ENCODE results near the gene DDAH1. TPM values are rescaled to one million over a fixed set of nuclear protein-coding genes. Genes with fewer than 3 reads are reported as not detected.

Gene DDAH1
- total RNA-seq, 1 experiment from 2014 or later = 87.9 TPM

DNA sequence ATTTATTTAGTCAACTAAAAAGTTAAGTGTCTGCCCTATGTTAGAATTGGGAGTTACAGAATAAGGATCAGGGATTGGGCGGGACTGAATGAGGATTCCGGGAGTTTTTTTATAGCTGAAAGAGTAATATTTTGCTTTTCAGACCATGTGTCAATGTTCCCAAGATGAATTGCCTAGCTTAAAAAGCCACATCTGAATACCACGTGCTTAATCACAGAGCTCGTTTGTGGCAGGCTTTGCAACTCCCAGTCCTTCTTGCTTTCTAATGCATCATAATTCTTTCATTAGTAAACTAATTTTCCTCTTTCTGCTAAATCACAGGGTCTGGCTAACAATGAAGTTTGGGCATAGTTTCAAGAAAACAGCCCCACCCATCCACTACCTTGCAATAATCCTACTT lies 184.3 kb downstream of the DDAH1 start:
- POLR2A ChIA-PET = no interaction called here
- no peak overlapping the region for H3K4me3 Mint-ChIP-seq (ENCODE audit: unreplicated experiment)
- DNase-seq = no peak
- Histone ChIP-seq H3K4me3 (ENCODE audit: low read depth, low read length) (no peak overlapping the region), H3K36me3 (ENCODE audit: control insufficient read depth, insufficient read depth, low read length) (no peaks in the 10 kb centered on the region), H3K27me3 (replicated peaks; ENCODE audit: control insufficient read depth, insufficient read depth, low read length) (no peaks in the 10 kb centered on the region), H3K4me1 (peaks cover 4% of the 10 kb centered on the region; the same call in 1 of the 2 replicates), H3K9me3 (no peaks in the 10 kb centered on the region)
- intact Hi-C loops (cut with micrococcal nuclease; ENCODE audit: unreplicated experiment) = no loop called here
- no peak overlapping the region for H3K27ac Mint-ChIP-seq (ENCODE audit: unreplicated experiment)
- BruUV-seq (replicated peaks) = no TSS peak
- TF ChIP-seq, protein P1, sequence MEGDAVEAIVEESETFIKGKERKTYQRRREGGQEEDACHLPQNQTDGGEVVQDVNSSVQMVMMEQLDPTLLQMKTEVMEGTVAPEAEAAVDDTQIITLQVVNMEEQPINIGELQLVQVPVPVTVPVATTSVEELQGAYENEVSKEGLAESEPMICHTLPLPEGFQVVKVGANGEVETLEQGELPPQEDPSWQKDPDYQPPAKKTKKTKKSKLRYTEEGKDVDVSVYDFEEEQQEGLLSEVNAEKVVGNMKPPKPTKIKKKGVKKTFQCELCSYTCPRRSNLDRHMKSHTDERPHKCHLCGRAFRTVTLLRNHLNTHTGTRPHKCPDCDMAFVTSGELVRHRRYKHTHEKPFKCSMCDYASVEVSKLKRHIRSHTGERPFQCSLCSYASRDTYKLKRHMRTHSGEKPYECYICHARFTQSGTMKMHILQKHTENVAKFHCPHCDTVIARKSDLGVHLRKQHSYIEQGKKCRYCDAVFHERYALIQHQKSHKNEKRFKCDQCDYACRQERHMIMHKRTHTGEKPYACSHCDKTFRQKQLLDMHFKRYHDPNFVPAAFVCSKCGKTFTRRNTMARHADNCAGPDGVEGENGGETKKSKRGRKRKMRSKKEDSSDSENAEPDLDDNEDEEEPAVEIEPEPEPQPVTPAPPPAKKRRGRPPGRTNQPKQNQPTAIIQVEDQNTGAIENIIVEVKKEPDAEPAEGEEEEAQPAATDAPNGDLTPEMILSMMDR (IDR thresholded peaks at IDR 0.05; ENCODE audit: insufficient read depth in 1 of 2, low read depth in 1 of 2, low read length in 1 of 2, severe bottlenecking in 1 of 2, unreplicated experiment in 1 of 2) = no peak
- no peaks in the 10 kb centered on the region for H3K36me3 Mint-ChIP-seq (ENCODE audit: insufficient read depth, unreplicated experiment)
- no peaks in the 10 kb centered on the region for H3K9me3 Mint-ChIP-seq (ENCODE audit: unreplicated experiment)
- CTCF ChIA-PET = no interaction called here
- H3K4me1 Mint-ChIP-seq (ENCODE audit: low read depth, unreplicated experiment) = peaks cover 6% of the 10 kb centered on the region
- no peaks in the 10 kb centered on the region for H3K27me3 Mint-ChIP-seq (ENCODE audit: insufficient read depth, unreplicated experiment)

DNA sequence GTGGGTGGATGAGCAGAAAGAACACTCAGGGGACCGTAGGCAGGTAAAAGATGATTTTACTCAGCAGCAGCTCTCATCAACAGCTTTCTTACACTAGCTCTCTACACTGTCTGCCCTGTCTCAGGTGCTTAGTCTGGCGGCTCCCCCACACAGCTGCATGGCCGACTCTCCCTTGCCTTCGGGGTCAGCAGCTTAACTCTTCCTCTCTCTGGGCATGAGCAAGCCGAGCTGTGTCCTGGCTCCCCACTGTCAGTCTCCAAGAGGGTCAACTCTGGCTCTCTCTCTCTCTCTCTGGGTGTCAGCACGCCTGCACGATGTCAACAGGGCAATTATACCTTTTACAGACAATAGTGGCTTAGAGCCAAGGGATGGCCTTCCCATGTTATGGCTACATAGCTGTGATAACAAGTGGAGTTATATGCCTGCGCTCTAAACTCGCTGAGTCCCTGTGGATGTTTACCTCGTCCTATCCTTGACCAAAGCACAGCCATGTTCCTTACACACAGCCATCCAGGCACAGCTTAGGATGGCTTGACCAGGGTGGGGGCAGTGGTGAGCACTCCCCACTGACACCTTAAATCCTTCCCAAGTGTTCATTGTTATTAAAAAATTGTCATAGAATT lies 185.4 kb downstream of the DDAH1 start:
- DNase-seq = no peak
- H3K27me3 Mint-ChIP-seq (ENCODE audit: insufficient read depth, unreplicated experiment) = no peaks in the 10 kb centered on the region

GRCh38 chr1:85278853-85279314 lies 186.1 kb downstream of the DDAH1 start:
- BruUV-seq (replicated peaks) = no TSS peak
- ChIA-PET CTCF (no interaction called here), POLR2A (no interaction called here)
- H3K27me3 Mint-ChIP-seq (ENCODE audit: insufficient read depth, unreplicated experiment) = no peaks in the 10 kb centered on the region
- Histone ChIP-seq H3K27me3 (replicated peaks; ENCODE audit: control insufficient read depth, insufficient read depth, low read length) (no peaks in the 10 kb centered on the region), H3K36me3 (ENCODE audit: control insufficient read depth, insufficient read depth, low read length) (no peaks in the 10 kb centered on the region), H3K4me1 (peaks cover 4% of the 10 kb centered on the region; the same call in 1 of the 2 replicates), H3K9me3 (no peaks in the 10 kb centered on the region), H3K4me3 (ENCODE audit: low read depth, low read length) (no peak overlapping the region)
- no peak overlapping the region for H3K4me3 Mint-ChIP-seq (ENCODE audit: unreplicated experiment)
- TF ChIP-seq, protein P1 (IDR thresholded peaks at IDR 0.05; ENCODE audit: insufficient read depth in 1 of 2, low read depth in 1 of 2, low read length in 1 of 2, severe bottlenecking in 1 of 2, unreplicated experiment in 1 of 2) = no peak
- H3K36me3 Mint-ChIP-seq (ENCODE audit: insufficient read depth, unreplicated experiment) = no peaks in the 10 kb centered on the region
- no peaks in the 10 kb centered on the region for H3K9me3 Mint-ChIP-seq (ENCODE audit: unreplicated experiment)
- peak overlapping the region; percentile 5 for H3K27ac Mint-ChIP-seq (ENCODE audit: unreplicated experiment)
- intact Hi-C loops (cut with micrococcal nuclease; ENCODE audit: unreplicated experiment) = no loop called here
- DNase-seq = no peak
- H3K4me1 Mint-ChIP-seq (ENCODE audit: low read depth, unreplicated experiment) = peaks cover 9% of the 10 kb centered on the region

More for the DNA sequence above, 185.4 kb downstream of the DDAH1 start:
- Mint-ChIP-seq H3K4me3 (ENCODE audit: unreplicated experiment) (no peak overlapping the region), H3K36me3 (ENCODE audit: insufficient read depth, unreplicated experiment) (no peaks in the 10 kb centered on the region), H3K4me1 (ENCODE audit: low read depth, unreplicated experiment) (peaks cover 6% of the 10 kb centered on the region), H3K9me3 (ENCODE audit: unreplicated experiment) (no peaks in the 10 kb centered on the region), H3K27ac (ENCODE audit: unreplicated experiment) (no peak overlapping the region)
- Histone ChIP-seq H3K36me3 (ENCODE audit: control insufficient read depth, insufficient read depth, low read length) (no peaks in the 10 kb centered on the region), H3K4me1 (peaks cover 4% of the 10 kb centered on the region; the same call in 1 of the 2 replicates), H3K9me3 (no peaks in the 10 kb centered on the region), H3K4me3 (ENCODE audit: low read depth, low read length) (no peak overlapping the region), H3K27me3 (replicated peaks; ENCODE audit: control insufficient read depth, insufficient read depth, low read length) (no peaks in the 10 kb centered on the region)
- CTCF ChIA-PET = no interaction called here
- no TSS peak for BruUV-seq (replicated peaks)
- POLR2A ChIA-PET = no interaction called here
- TF ChIP-seq, protein P1 (IDR thresholded peaks at IDR 0.05; ENCODE audit: insufficient read depth in 1 of 2, low read depth in 1 of 2, low read length in 1 of 2, severe bottlenecking in 1 of 2, unreplicated experiment in 1 of 2) = no peak
- intact Hi-C loops (cut with micrococcal nuclease; ENCODE audit: unreplicated experiment) = no loop called here

Measured in Caco-2 (cell line).